Gastroesophageal sphincter (tissue), 3 donors: ENCODE data around the gene ACSL6.

ENCODE experiments used
- CTCF ChIP-seq, 4 experiments: fragments of 200-600 bp in 2 of 4; fragments of 450-650 bp in 2 of 4; sonication (generic) in 1 of 4; IDR thresholded peaks; one replicate each; pipeline ENCODE4 v1.5.1; 2017 to 2019; ENCODE audit warnings: antibody characterized with exemption in 4 of 4, mild to moderate bottlenecking in 2 of 4, moderate library complexity in 2 of 4
- EP300 ChIP-seq: sonication (generic); formaldehyde crosslinking; IDR thresholded peaks from one replicate; pipeline ENCODE4 v1.6.1; 2017; ENCODE audit warnings: antibody characterized with exemption, mild to moderate bottlenecking
- POLR2A ChIP-seq, 2 donors: fragments of 450-650 bp; IDR thresholded peaks; one replicate each; pipeline ENCODE4 v1.6.1; 2017; ENCODE audit warnings: antibody characterized with exemption in 2 of 2, mild to moderate bottlenecking in 2 of 2, moderate library complexity in 1 of 2
- POLR2AphosphoS5 ChIP-seq: sonication (generic); formaldehyde crosslinking; IDR thresholded peaks from one replicate; pipeline ENCODE4 v1.6.1; 2017; ENCODE audit warnings: antibody characterized with exemption

DNA sequence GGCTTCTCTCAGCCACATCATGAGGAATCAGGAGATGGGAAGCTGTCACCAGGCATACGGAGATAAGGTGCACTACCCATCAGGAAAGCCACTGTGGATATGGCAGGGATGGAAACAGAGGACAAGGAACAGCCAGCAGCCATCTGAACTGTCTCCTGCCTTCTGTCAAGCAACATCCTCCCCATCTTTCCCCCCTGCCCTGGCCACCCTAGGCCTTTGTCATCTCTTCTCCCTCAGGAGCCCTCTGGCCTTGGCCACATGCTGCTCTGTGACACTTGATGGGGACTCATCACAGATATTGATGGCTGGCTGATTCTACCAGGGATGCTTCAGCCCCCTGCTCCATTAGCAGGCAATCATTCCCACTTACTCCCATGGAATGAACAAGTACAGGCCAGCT lies 44.9 kb downstream of the ACSL6 start:
- TF ChIP-seq CTCF (IDR thresholded peaks at IDR 0.05) (no peak), POLR2A (IDR thresholded peaks at IDR 0.05) (no peak), EP300 (no peak), POLR2AphosphoS5 (no peak)
